Ovary (tissue), 9 donors: ENCODE measurements around the gene CYTIP. TPM values are rescaled to one million over a fixed set of nuclear protein-coding genes. Genes with fewer than 3 reads are reported as not detected.

Experiments used
- DNase-seq, 5 donors: peaks; one replicate each; pipeline ENCODE4 v3.0.0-alpha.2; 2019 to 2020
- H3K27ac ChIP-seq, 2 donors: fragments of 200-600 bp; one replicate each; pipeline versions ENCODE4 v1.5.1 to v1.8.0; 2019 to 2022
- H3K27me3 ChIP-seq: fragments of 200-600 bp; one replicate; pipeline ENCODE4 v1.8.0; 2022
- H3K36me3 ChIP-seq: fragments of 200-600 bp; sonication (generic); one replicate; pipeline ENCODE4 v1.5.1; 2019
- H3K4me1 ChIP-seq: one replicate; pipeline ENCODE4 v1.8.1; 2013; ENCODE audit warnings: mild to moderate bottlenecking, moderate library complexity; ENCODE audit not compliant: insufficient read depth
- H3K4me3 ChIP-seq: fragments of 200-600 bp; sonication (generic); one replicate; pipeline ENCODE4 v1.5.1; 2017
- H3K9me3 ChIP-seq, 2 donors: fragments of 200-600 bp in 1 of 2; sonication (generic) in 1 of 2; one replicate each; pipeline versions ENCODE4 v1.5.1 to v1.8.1; 2013 to 2019; ENCODE audit warnings: mild to moderate bottlenecking in 1 of 2, moderate library complexity in 1 of 2
- CTCF ChIP-seq, 3 donors: fragments of 450-650 bp in 2 of 3; fragments of 200-600 bp in 1 of 3; IDR thresholded peaks; one replicate each; pipeline versions ENCODE4 v1.5.1 to v1.8.0; 2016 to 2022; ENCODE audit warnings: antibody characterized with exemption in 3 of 3, mild to moderate bottlenecking in 1 of 3
- EP300 ChIP-seq: sonication (generic); formaldehyde crosslinking; IDR thresholded peaks from one replicate; pipeline ENCODE4 v1.6.1; 2017; ENCODE audit warnings: antibody characterized with exemption
- POLR2A ChIP-seq: fragments of 450-650 bp; IDR thresholded peaks from one replicate; pipeline ENCODE4 v1.6.1; 2017; ENCODE audit warnings: antibody characterized with exemption, mild to moderate bottlenecking, moderate library complexity
- WGBS, 3 donors: extraction: QIAGEN DNeasy Blood & Tissue Kit in 1 of 3; methylation state at CpG; one replicate each; pipeline versions ENCODE4 v1.1.5 to v1.1.7; 2013 to 2017; 5-methylcytosine and 5-hydroxymethylcytosine counted together
- intact Hi-C, 4 donors: fragments of 100-400 bp; cut with DNase I; formaldehyde crosslinking; loops; one replicate each; pipeline versions ENCODE4 v1.11.0 to v1.15.1; 2022 to 2023
- polyA plus RNA-seq, 2 donors: library from polyadenylated mRNA; stranded (reverse); fragments of 200-250 nt in 1 of 2; fragments of 350-450 nt in 1 of 2; fragmentation: Illumina TruSeq in 1 of 2; extraction: RNeasy Lipid Tissue Mini Kit (QIAGEN cat#74804) in 1 of 2; gene quantifications; one replicate each; pipeline ENCODE4 v1.2.3, GENCODE V29; 2013 to 2014
- total RNA-seq, 7 donors: library from RNA; depleted of rRNA in 2 of 7; stranded (reverse); fragments of >200 nt in 2 of 7; fragmentation: NEBNext Ultra II Directional in 3 of 7; extraction: Animal tissue kit (Norgen Biotek cat#: 25700) in 3 of 7; gene quantifications; one replicate each; pipeline versions ENCODE4 v1.1.0 to v1.2.4, GENCODE V29; 2016 to 2023
- donor health status: DM: no; HTN: no; CAD: no; lungs with moderate emphysema.
- donor health status: DM: no; HTN: no; CAD: no.
- donor health status: Bipolar disorder and iron deficiency.
- donor health status: DM: yes; HTN: yes; CAD: no.
- donor health status: DM: no; HTN: no; CAD: no.
- donor health status: DM: yes; HTN: yes; CAD: no.

Gene CYTIP
- total and polyA plus RNA-seq, 9 donors = 0.66 to 6.1 (median 2.7) TPM

GRCh38 chr2:157487747-157488146 lies 43.9 kb upstream of the CYTIP start:
- WGBS, 3 donors = 83 to 85% (median 83%) methylated on average over 3 of the region's 3 CpGs
- H3K36me3 ChIP-seq = no peaks in the 10 kb centered on the region
- H3K27ac ChIP-seq = no peak overlapping the region
- DNase-seq = no peak
- intact Hi-C loops = loop anchor here in 1 of 4 donors (10.0 kb wide), 1 partner anchor 527 kb away; no protein-coding TSS in a partner anchor
- peaks cover 2% of the 10 kb centered on the region for H3K4me1 ChIP-seq
- H3K4me3 ChIP-seq = no peak overlapping the region
- no peak for TF ChIP-seq POLR2A
- TF ChIP-seq CTCF (IDR thresholded peaks at IDR 0.05) = no peak
- no peak for TF ChIP-seq EP300
- no peaks in the 10 kb centered on the region for H3K27me3 ChIP-seq
- H3K9me3 ChIP-seq = no peaks in the 10 kb centered on the region

GRCh38 chr2:157487271-157487610 lies 43.4 kb upstream of the CYTIP start:
- no peak for DNase-seq
- Histone ChIP-seq H3K36me3 (no peaks in the 10 kb centered on the region), H3K27me3 (no peaks in the 10 kb centered on the region), H3K27ac (no peak overlapping the region), H3K4me3 (no peak overlapping the region), H3K9me3 (no peaks in the 10 kb centered on the region), H3K4me1 (peaks cover 2% of the 10 kb centered on the region)
- WGBS, 3 donors = 86 to 92% (median 92%) methylated on average over 1 of the region's 1 CpG
- TF ChIP-seq CTCF (IDR thresholded peaks at IDR 0.05) = no peak
- TF ChIP-seq POLR2A = no peak
- no peak for TF ChIP-seq EP300
- intact Hi-C loops = loop anchor here in 1 of 4 donors (10.0 kb wide), 1 partner anchor 528 kb away; no protein-coding TSS in a partner anchor

- H3K4me1 ChIP-seq = peaks cover 2% of the 10 kb centered on the region
- H3K9me3 ChIP-seq = no peaks in the 10 kb centered on the region
- H3K27me3 ChIP-seq = no peaks in the 10 kb centered on the region
- no peak overlapping the region for H3K27ac ChIP-seq
- DNase-seq = no peak
- H3K36me3 ChIP-seq = no peaks in the 10 kb centered on the region
- intact Hi-C loops = loop anchor here in 1 of 4 donors (10.0 kb wide), 1 partner anchor 528 kb away; no protein-coding TSS in a partner anchor
- no peak overlapping the region for H3K4me3 ChIP-seq
- WGBS, 3 donors = 83 to 85% (median 83%) methylated on average over 4 of the region's 4 CpGs
- TF ChIP-seq POLR2A (no peak), EP300 (no peak), CTCF (IDR thresholded peaks at IDR 0.05) (no peak)
Observed at GRCh38 chr2:157486596-157487270, 42.8 kb upstream of the CYTIP start.

GRCh38 chr2:157480182-157480961 lies 36.5 kb upstream of the CYTIP start:
- 89 to 95% (median 91%) methylated on average over 3 of the region's 3 CpGs for WGBS, 3 donors
- TF ChIP-seq EP300 (no peak), CTCF (IDR thresholded peaks at IDR 0.05) (no peak), POLR2A (no peak)
- H3K4me1 ChIP-seq = no peaks in the 10 kb centered on the region
- H3K4me3 ChIP-seq = no peak overlapping the region
- no peaks in the 10 kb centered on the region for H3K27me3 ChIP-seq
- intact Hi-C loops = loop anchor here in 1 of 4 donors (10.0 kb wide), 1 partner anchor 534 kb away; no protein-coding TSS in a partner anchor
- no peak for DNase-seq
- no peaks in the 10 kb centered on the region for H3K9me3 ChIP-seq
- no peak overlapping the region for H3K27ac ChIP-seq
- H3K36me3 ChIP-seq = no peaks in the 10 kb centered on the region
